ENCODE results near the gene HBZ. TPM values are rescaled to one million over a fixed set of nuclear protein-coding genes. Genes with fewer than 3 reads are reported as not detected.

Gene HBZ
- total RNA-seq, 1 experiment from 2014 or later: not detected

GRCh38 chr16:167122-167690, 14.8 kb downstream of the HBZ start:
- Histone ChIP-seq H3K9ac (ENCODE audit: low read length) (no peak overlapping the region), H2AFZ (ENCODE audit: low read depth, low read length, poor library complexity, severe bottlenecking) (no peak overlapping the region), H3K9me2 (ENCODE audit: insufficient read depth) (no peaks in the 10 kb centered on the region), H3K36me3 (ENCODE audit: control insufficient read depth in 1 of 2, insufficient read depth in 2 of 2, low read length in 2 of 2) (no peaks in the 10 kb centered on the region), H3K27ac (ENCODE audit: low read depth, low read length) (no peak overlapping the region), H3K9me3 (ENCODE audit: control insufficient read depth in 1 of 2, insufficient read depth in 1 of 2, low read depth in 1 of 2, low read length in 2 of 2) (no peaks in the 10 kb centered on the region), H3K4me2 (ENCODE audit: low read length) (no peak overlapping the region), H3K79me2 (ENCODE audit: insufficient read depth, low read length) (no peaks in the 10 kb centered on the region), H4K20me1 (ENCODE audit: insufficient read depth) (no peaks in the 10 kb centered on the region), H3K4me1 (ENCODE audit: control insufficient read depth in 1 of 2, insufficient read depth in 2 of 2, low read length in 2 of 2) (peaks cover 0 to 14% of the 10 kb centered on the region in 2 experiments; a peak in 2 of 4 replicates), H3K27me3 (ENCODE audit: insufficient read depth, low read length) (no peaks in the 10 kb centered on the region), H3K4me3 (replicated peaks in 1 of 2; ENCODE audit: low read depth in 1 of 2, low read length in 2 of 2) (no peak overlapping the region)
- RAD21 ChIA-PET (ENCODE audit: low non-redundant PET in 1 of 2, low total read pairs in 2 of 2, uncharacterized antibody in 2 of 2, unreplicated experiment in 2 of 2): no interaction called here
- POLR2A ChIA-PET: no interaction called here
- ATAC-seq (no peak), DNase-seq (ENCODE audit: low read depth, low spot score) (no peak)
- intact Hi-C loops (cut with micrococcal nuclease): no loop called here
- TF ChIP-seq YY1 (IDR thresholded peaks at IDR 0.05; ENCODE audit: extremely low read depth, insufficient replicate concordance, low read depth, low read length) (no peak), CBX3 (IDR thresholded peaks at IDR 0.05; ENCODE audit: low read depth) (no peak), FOSL1 (IDR thresholded peaks at IDR 0.05; ENCODE audit: low read depth) (no peak)
- CTCF ChIA-PET: no interaction called here
- BruUV-seq (replicated peaks): no TSS peak

- Histone ChIP-seq H3K9me2 (ENCODE audit: insufficient read depth) (no peaks in the 10 kb centered on the region), H3K27me3 (ENCODE audit: insufficient read depth, low read length) (no peaks in the 10 kb centered on the region), H3K4me2 (ENCODE audit: low read length) (no peak overlapping the region), H4K20me1 (ENCODE audit: insufficient read depth) (no peaks in the 10 kb centered on the region), H3K9me3 (ENCODE audit: control insufficient read depth in 1 of 2, insufficient read depth in 1 of 2, low read depth in 1 of 2, low read length in 2 of 2) (no peaks in the 10 kb centered on the region), H3K27ac (ENCODE audit: low read depth, low read length) (no peak overlapping the region), H3K4me1 (ENCODE audit: control insufficient read depth in 1 of 2, insufficient read depth in 2 of 2, low read length in 2 of 2) (peaks cover 0 to 14% of the 10 kb centered on the region in 2 experiments; a peak in 2 of 4 replicates), H3K79me2 (ENCODE audit: insufficient read depth, low read length) (no peaks in the 10 kb centered on the region), H2AFZ (ENCODE audit: low read depth, low read length, poor library complexity, severe bottlenecking) (no peak overlapping the region), H3K36me3 (ENCODE audit: control insufficient read depth in 1 of 2, insufficient read depth in 2 of 2, low read length in 2 of 2) (no peaks in the 10 kb centered on the region), H3K4me3 (replicated peaks in 1 of 2; ENCODE audit: low read depth in 1 of 2, low read length in 2 of 2) (no peak overlapping the region), H3K9ac (ENCODE audit: low read length) (no peak overlapping the region)
- POLR2A ChIA-PET: no interaction called here
- DNase-seq (ENCODE audit: low read depth, low spot score) (no peak), ATAC-seq (no peak)
- intact Hi-C loops (cut with micrococcal nuclease): no loop called here
- no TSS peak for BruUV-seq (replicated peaks)
- CTCF ChIA-PET: no interaction called here
- RAD21 ChIA-PET (ENCODE audit: low non-redundant PET in 1 of 2, low total read pairs in 2 of 2, uncharacterized antibody in 2 of 2, unreplicated experiment in 2 of 2): interaction anchor here in 1 of 2 experiments (0.7 kb wide), 1 partner anchor 184 kb away, joined by 4 read pairs; the partner anchor contains the start of gene AXIN1
- TF ChIP-seq ATF3 (IDR thresholded peaks at IDR 0.05): no peak
- no peak for TF ChIP-seq ELF1 (IDR thresholded peaks at IDR 0.05; ENCODE audit: borderline replicate concordance, low read depth)
- no peak for TF ChIP-seq ZBTB33 (IDR thresholded peaks at IDR 0.05; ENCODE audit: extremely low read depth, insufficient replicate concordance, low read length)
- TF ChIP-seq CEBPB (IDR thresholded peaks at IDR 0.05; ENCODE audit: low read depth): no peak
- TF ChIP-seq TCF7L2 (IDR thresholded peaks at IDR 0.05; ENCODE audit: borderline replicate concordance, extremely low read depth, insufficient read depth, insufficient read length): no peak
- no peak for TF ChIP-seq POLR2AphosphoS5 (IDR thresholded peaks at IDR 0.05; ENCODE audit: low read depth, low read length)
- no peak for TF ChIP-seq RAD21 (IDR thresholded peaks at IDR 0.05; ENCODE audit: low read depth)
- TF ChIP-seq REST (IDR thresholded peaks at IDR 0.05; ENCODE audit: low read depth): no peak
- no peak for TF ChIP-seq SRF (IDR thresholded peaks at IDR 0.05; ENCODE audit: low read depth)
- no peak for TF ChIP-seq SIN3A (IDR thresholded peaks at IDR 0.05; ENCODE audit: low read depth)
- no peak for TF ChIP-seq EZH2 (IDR thresholded peaks at IDR 0.05)
- no peak for TF ChIP-seq MAX (IDR thresholded peaks at IDR 0.05)
- no peak for TF ChIP-seq JUND (IDR thresholded peaks at IDR 0.05)
Measured at GRCh38 chr16:168424-168823, 16.0 kb downstream of the HBZ start.

Measured in HCT116 (cell line).